Neural crest cell (in vitro differentiated cells): Measurements from ENCODE around the gene OGFR. TPM values are rescaled to one million over a fixed set of nuclear protein-coding genes. Genes with fewer than 3 reads are reported as not detected.
A peak's percentile ranks its signal among the peaks of the same experiment; 100 is the strongest.

Experiments
- DNase-seq: peaks from one replicate; pipeline ENCODE4 v3.0.0; 2021; ENCODE audit warnings: low read depth, mixed read lengths, low spot score
- H3K27ac Mint-ChIP-seq: one replicate; pipeline ENCODE4 v1.8.0; 2021; ENCODE audit warnings: mild to moderate bottlenecking, mixed read lengths; ENCODE audit not compliant: unreplicated experiment
- H3K27me3 Mint-ChIP-seq: 2 replicates; pipeline ENCODE4 v1.8.0; 2021; ENCODE audit warnings: low read depth, mild to moderate bottlenecking, mixed read lengths
- H3K36me3 Mint-ChIP-seq: 2 replicates; pipeline ENCODE4 v1.8.0; 2021; ENCODE audit warnings: low read depth, mild to moderate bottlenecking, mixed read lengths
- H3K4me1 Mint-ChIP-seq: 2 replicates; pipeline ENCODE4 v1.8.0; 2021; ENCODE audit warnings: mixed read lengths
- H3K4me3 Mint-ChIP-seq: one replicate; pipeline ENCODE4 v1.8.0; 2021; ENCODE audit warnings: mild to moderate bottlenecking, mixed read lengths
- H3K9me3 Mint-ChIP-seq: 2 replicates; pipeline ENCODE4 v1.8.0; 2021; ENCODE audit warnings: mixed read lengths
- CTCF ChIP-seq: fragments of 200-600 bp; sonication (generic); conservative IDR thresholded peaks from 2 replicates; pipeline ENCODE4 v1.5.0; 2021; ENCODE audit warnings: antibody characterized with exemption, mild to moderate bottlenecking
- total RNA-seq: library from RNA; stranded (reverse); gene quantifications from 2 replicates; pipeline ENCODE4 v1.2.1, GENCODE V29; 2021

The OGFR gene
- total RNA-seq, 1 donor from 2014 or later, result 36.7 TPM

GRCh38 chr20:62799873-62800272, 4.8 kb upstream of the OGFR start:
- TF ChIP-seq CTCF, result no peak
- DNase-seq, result no peak
- H3K4me1 Mint-ChIP-seq, result peaks cover 15% of the 10 kb centered on the region
- peak overlapping the region; percentile 98 for H3K4me3 Mint-ChIP-seq
- H3K9me3 Mint-ChIP-seq, result no peaks in the 10 kb centered on the region
- H3K27me3 Mint-ChIP-seq, result no peaks in the 10 kb centered on the region
- H3K27ac Mint-ChIP-seq, result peak overlapping the region; percentile 28
- peaks cover 9% of the 10 kb centered on the region for H3K36me3 Mint-ChIP-seq

- no peak for TF ChIP-seq CTCF
- peak overlapping the region; percentile 98 for H3K4me3 Mint-ChIP-seq
- DNase-seq, result no peak
- no peaks in the 10 kb centered on the region for H3K27me3 Mint-ChIP-seq
- H3K9me3 Mint-ChIP-seq, result no peaks in the 10 kb centered on the region
- H3K4me1 Mint-ChIP-seq, result peaks cover 17% of the 10 kb centered on the region
- peaks cover 9% of the 10 kb centered on the region for H3K36me3 Mint-ChIP-seq
- H3K27ac Mint-ChIP-seq, result no peak overlapping the region
Measured at GRCh38 chr20:62800314-62801259, 4.0 kb upstream of the OGFR start.

GRCh38 chr20:62801284-62802010, 3.2 kb upstream of the OGFR start:
- DNase-seq, result no peak
- H3K27ac Mint-ChIP-seq, result no peak overlapping the region
- TF ChIP-seq CTCF, result no peak
- H3K4me1 Mint-ChIP-seq, result peaks cover 21% of the 10 kb centered on the region
- H3K36me3 Mint-ChIP-seq, result peaks cover 9% of the 10 kb centered on the region
- H3K27me3 Mint-ChIP-seq, result no peaks in the 10 kb centered on the region
- peak overlapping the region; percentile 98 for H3K4me3 Mint-ChIP-seq
- no peaks in the 10 kb centered on the region for H3K9me3 Mint-ChIP-seq

GRCh38 chr20:62802026-62802712, 2.5 kb upstream of the OGFR start:
- no peak for TF ChIP-seq CTCF
- DNase-seq, result no peak
- H3K4me3 Mint-ChIP-seq, result peak overlapping the region; percentile 98
- H3K36me3 Mint-ChIP-seq, result peaks cover 9% of the 10 kb centered on the region
- H3K4me1 Mint-ChIP-seq, result peaks cover 22% of the 10 kb centered on the region
- H3K27ac Mint-ChIP-seq, result no peak overlapping the region
- H3K27me3 Mint-ChIP-seq, result no peaks in the 10 kb centered on the region
- H3K9me3 Mint-ChIP-seq, result no peaks in the 10 kb centered on the region

GRCh38 chr20:62804021-62804626, 511 bp upstream of the OGFR start:
- Mint-ChIP-seq H3K36me3 (peaks cover 3% of the 10 kb centered on the region), H3K27ac (peak overlapping the region; percentile 78), H3K9me3 (no peaks in the 10 kb centered on the region), H3K27me3 (no peaks in the 10 kb centered on the region), H3K4me1 (peaks cover 20% of the 10 kb centered on the region), H3K4me3 (peak overlapping the region; percentile 98)
- TF ChIP-seq CTCF, result peak; percentile 13
- DNase-seq, result no peak
